Measurements from ENCODE around the gene CBR1. TPM values are rescaled to one million over a fixed set of nuclear protein-coding genes. Genes with fewer than 3 reads are reported as not detected.

CBR1 gene
- total and polyA plus RNA-seq, 8 donors = 79.9 to 372 (median 155) TPM

DNA sequence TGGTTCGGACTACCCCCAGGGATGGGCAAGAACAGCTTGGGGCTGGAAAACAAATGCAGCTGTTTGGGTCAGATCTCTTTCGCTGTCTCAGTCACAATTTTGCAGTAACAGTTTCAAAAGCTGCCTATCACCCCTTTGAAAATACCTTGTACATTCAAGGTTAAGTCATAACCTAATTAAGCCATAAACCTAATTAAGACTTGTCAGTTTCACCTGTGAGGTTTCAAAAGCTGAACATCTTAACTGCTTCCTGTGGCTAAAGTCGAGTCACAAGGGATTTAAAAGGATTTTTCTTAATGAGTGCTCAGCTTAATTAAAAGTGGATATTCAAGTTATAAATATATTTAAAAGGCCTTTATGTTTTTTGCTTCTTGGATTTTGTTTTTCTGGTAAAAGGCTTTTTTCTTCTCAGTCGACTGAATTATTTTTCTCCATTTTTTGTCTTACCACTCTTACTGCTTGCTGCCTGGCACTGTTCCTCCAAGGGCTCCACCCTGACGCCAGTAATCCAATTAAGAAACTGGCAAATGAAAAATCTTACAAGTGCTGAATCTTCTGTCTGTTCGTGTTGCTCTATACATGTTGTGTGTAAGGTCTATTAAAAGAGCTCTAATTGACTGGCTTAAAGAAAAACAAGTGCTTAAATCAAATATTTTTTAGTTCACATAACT, 31.3 kb downstream of the CBR1 start:
- TF ChIP-seq CTCF (IDR thresholded peaks at IDR 0.05) = no peak
- TF ChIP-seq POLR2AphosphoS5 (IDR thresholded peaks at IDR 0.05) = no peak
- no peak for TF ChIP-seq POLR2A (IDR thresholded peaks at IDR 0.05)
- no peak for TF ChIP-seq EP300 (IDR thresholded peaks at IDR 0.05)
- no peaks in the 10 kb centered on the region for H3K9me3 ChIP-seq
- H3K27ac ChIP-seq = no peak overlapping the region
- no peak overlapping the region for H3K4me3 ChIP-seq
- intact Hi-C loops (cut with DNase I; ENCODE audit: low total_unique reads) = no loop called here
- peaks cover 0 to 10% (median 4%) of the 10 kb centered on the region in 4 donors for H3K4me1 ChIP-seq
- 73 to 80% (median 75%) methylated on average over 6 of the region's 6 CpGs for WGBS, 5 donors
- no peaks in the 10 kb centered on the region for H3K36me3 ChIP-seq
- peaks cover 0 to 20% (median 0%) of the 10 kb centered on the region in 3 donors for H3K27me3 ChIP-seq
- DNase-seq = no peak

DNA sequence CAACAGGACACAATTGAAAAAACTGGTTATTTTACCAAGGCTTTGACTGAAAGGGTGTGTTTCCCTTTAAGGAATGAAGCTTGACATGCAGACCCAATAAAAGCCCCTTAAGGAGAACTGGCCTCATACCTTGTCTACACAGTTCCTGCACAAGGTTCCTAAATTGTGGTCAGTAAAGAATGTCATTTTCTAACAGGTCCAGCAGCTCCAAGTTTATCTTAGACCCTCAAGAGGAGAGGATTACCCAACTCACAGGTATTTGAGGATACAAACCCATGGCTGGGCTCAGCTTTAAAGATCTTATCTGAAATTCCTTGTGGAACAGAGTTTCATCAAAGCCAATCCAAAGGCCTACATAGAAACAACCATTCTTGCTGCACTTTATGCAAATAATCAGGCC, 33.6 kb downstream of the CBR1 start:
- H3K36me3 ChIP-seq = no peaks in the 10 kb centered on the region
- intact Hi-C loops (cut with DNase I; ENCODE audit: low total_unique reads) = no loop called here
- peaks cover 0 to 34% (median 0%) of the 10 kb centered on the region in 3 donors for H3K27me3 ChIP-seq
- no peak for TF ChIP-seq POLR2A (IDR thresholded peaks at IDR 0.05)
- no peak for TF ChIP-seq EP300 (IDR thresholded peaks at IDR 0.05)
- TF ChIP-seq CTCF (IDR thresholded peaks at IDR 0.05) = no peak
- no peak for TF ChIP-seq POLR2AphosphoS5 (IDR thresholded peaks at IDR 0.05)
- H3K4me3 ChIP-seq = no peak overlapping the region
- H3K4me1 ChIP-seq = peaks cover 0 to 10% (median 4%) of the 10 kb centered on the region in 4 donors
- H3K9me3 ChIP-seq = no peaks in the 10 kb centered on the region
- no peak overlapping the region for H3K27ac ChIP-seq
- DNase-seq = no peak

DNA sequence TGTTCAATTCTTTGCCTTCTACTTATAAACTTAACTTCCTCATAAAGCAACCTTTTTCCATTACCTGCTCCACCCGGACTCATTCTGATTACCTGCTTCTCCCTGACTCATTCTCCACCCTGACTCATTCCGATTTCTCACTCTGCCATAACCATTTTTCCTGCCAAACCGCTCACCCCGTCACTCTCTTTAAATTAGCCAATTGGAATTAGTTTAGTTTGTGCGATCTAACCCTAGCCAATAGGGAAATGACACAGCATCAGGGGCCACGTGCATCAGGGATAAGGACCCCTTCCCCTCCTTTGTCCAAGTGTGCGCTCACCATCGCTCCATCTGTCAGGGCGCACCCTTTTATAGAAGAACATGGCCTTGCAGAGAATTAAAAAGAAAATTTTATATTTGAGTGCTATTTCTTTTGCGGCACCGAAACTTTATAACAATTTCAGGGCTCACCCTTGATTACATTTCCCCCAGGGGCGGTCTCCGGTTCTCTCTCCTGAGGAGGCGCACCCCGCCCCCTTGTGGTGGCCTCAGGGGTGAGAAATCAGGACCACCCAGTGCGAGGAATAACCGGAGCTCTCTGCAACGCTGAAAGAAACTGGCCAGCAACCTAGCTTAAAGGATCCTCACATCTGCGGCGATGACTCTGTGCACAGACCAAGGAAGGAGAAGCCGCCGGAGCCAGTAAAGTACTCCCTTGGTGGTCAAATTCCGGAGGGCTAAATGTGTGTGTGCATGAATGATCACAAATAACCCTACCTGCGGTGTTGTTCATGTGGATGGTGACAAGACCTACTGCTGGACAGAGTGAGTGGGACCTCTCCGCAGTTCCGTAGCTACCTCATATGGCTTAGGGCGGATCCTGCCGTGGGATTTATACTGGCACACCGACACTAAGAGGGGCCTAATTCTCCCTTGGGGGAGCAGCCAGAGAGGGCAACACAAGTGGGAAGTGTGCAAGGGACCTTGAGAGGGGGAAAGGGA, 34.8 kb downstream of the CBR1 start:
- Histone ChIP-seq H3K36me3 (no peaks in the 10 kb centered on the region), H3K4me3 (peak overlapping the region in 2 of 4 donors; percentile 16 to 17), H3K27ac (no peak overlapping the region), H3K4me1 (peaks cover 0 to 10% (median 4%) of the 10 kb centered on the region in 4 donors), H3K9me3 (no peaks in the 10 kb centered on the region), H3K27me3 (peaks cover 0 to 34% (median 0%) of the 10 kb centered on the region in 3 donors)
- 32 to 38% (median 36%) methylated on average over 28 to 29 of the region's 29 CpGs for WGBS, 5 donors
- TF ChIP-seq POLR2AphosphoS5 (IDR thresholded peaks at IDR 0.05) (no peak), CTCF (IDR thresholded peaks at IDR 0.05) (peak in 3 of 7 experiments; percentile 30 to 39 (median 38))
- peak; percentile 35 to 78 for DNase-seq
- intact Hi-C loops (cut with DNase I; ENCODE audit: low total_unique reads) = no loop called here

- H3K27me3 ChIP-seq = peaks cover 0 to 34% (median 0%) of the 10 kb centered on the region in 3 donors
- no peaks in the 10 kb centered on the region for H3K36me3 ChIP-seq
- H3K27ac ChIP-seq = no peak overlapping the region
- no peak for DNase-seq
- intact Hi-C loops (cut with DNase I; ENCODE audit: low total_unique reads) = no loop called here
- 66 to 89% (median 72%) methylated on average over 4 of the region's 4 CpGs for WGBS, 5 donors
- TF ChIP-seq CTCF (IDR thresholded peaks at IDR 0.05) (no peak), EP300 (IDR thresholded peaks at IDR 0.05) (no peak), POLR2AphosphoS5 (IDR thresholded peaks at IDR 0.05) (no peak), POLR2A (IDR thresholded peaks at IDR 0.05) (no peak)
- H3K4me1 ChIP-seq = peaks cover 0 to 10% (median 4%) of the 10 kb centered on the region in 4 donors
- peak overlapping the region in 2 of 4 donors; percentile 16 to 17 for H3K4me3 ChIP-seq
- H3K9me3 ChIP-seq = no peaks in the 10 kb centered on the region
Observed at GRCh38 chr21:36105327-36105842, 35.6 kb downstream of the CBR1 start.

All from stomach (tissue), 9 donors.